Measurements from ENCODE around the gene CRYBA2. TPM values are rescaled to one million over a fixed set of nuclear protein-coding genes. Genes with fewer than 3 reads are reported as not detected.

CRYBA2 gene
- total RNA-seq, 1 donor from 2014 or later, result not detected

- ATAC-seq (peak; percentile 44), DNase-seq (no peak)
- intact Hi-C loops (cut with micrococcal nuclease), result no loop called here
Observed at GRCh38 chr2:219001577-219002394, 8.6 kb upstream of the CRYBA2 start.

DNA sequence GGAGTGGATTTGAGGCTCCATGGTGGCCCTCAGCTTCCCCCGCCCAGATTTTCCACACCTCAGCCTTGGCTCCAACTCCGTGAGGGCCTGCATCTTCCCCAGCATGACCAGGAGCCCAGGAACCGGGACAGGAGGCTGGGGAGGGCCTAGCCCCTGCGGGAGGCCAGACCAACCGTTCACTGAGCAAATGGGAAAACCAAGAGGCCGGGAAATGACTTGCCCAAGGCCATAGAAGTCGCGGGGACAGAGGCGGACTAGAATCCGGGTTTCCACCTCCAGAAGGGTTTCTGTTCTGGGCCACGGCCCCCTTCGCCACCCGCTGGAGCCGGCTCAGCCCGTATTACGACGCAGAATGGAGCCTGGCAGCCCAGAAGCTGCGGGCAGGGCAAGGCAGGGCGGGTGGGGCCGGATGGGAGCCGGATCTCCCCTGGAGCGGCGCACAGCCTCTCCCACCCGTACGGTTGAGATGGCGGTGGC, 7.9 kb upstream of the CRYBA2 start:
- intact Hi-C loops (cut with micrococcal nuclease), result no loop called here
- ATAC-seq (no peak), DNase-seq (no peak)

- no peak for ATAC-seq
- DNase-seq, result no peak
- intact Hi-C loops (cut with micrococcal nuclease), result no loop called here
Observed at GRCh38 chr2:219000569-219000960, 7.3 kb upstream of the CRYBA2 start.

GRCh38 chr2:218999881-219000568, 6.8 kb upstream of the CRYBA2 start:
- intact Hi-C loops (cut with micrococcal nuclease), result no loop called here
- no peak for ATAC-seq

DNA sequence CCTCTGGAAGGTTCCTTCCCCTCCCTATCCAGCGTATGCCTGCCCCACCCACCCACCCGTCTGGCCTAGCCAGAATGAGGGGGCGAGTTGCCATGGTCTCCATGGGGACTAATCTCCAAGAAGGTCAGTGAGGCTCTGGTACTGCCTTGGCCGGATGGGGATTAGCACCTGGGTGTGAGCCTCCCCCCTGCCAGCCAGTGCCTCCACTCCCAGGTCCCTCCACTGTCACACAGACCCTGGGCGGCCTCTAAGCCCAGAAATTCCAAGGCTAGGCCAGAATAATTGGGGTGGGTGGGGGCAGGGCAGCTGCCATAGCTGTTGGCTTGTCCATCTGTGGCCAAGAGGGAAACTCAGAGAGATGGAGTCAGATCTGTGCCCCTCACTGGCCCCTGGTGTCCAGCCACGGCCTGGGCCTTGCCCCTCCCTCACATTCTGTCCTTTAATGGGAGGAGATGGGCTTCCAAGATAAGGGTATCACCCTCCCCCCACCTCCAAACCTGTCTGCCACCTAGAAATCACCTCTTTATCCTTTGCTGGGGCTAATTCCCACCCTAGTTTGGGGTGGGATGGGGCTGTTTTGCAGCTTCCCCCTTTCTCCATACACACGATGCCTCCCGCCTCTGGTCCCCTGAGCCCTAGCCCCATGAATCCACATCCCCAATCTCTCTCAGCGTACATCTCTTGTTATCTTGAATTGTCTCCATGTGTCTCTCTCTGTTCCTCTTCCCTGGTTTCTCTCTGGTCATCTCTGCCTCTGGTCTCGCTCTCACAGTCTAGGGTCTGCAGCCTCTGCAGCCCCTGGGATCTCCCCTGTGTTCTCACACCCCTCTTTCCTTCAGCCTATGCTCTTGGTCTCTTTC, 6.0 kb upstream of the CRYBA2 start:
- intact Hi-C loops (cut with micrococcal nuclease), result no loop called here
- no peak for DNase-seq
- ATAC-seq, result no peak

More at GRCh38 chr2:218999881-219000568, 6.8 kb upstream of the CRYBA2 start:
- DNase-seq, result no peak

GRCh38 chr2:218998414-218999002, 5.3 kb upstream of the CRYBA2 start:
- intact Hi-C loops (cut with micrococcal nuclease), result no loop called here
- DNase-seq, result no peak
- ATAC-seq, result no peak

DNA sequence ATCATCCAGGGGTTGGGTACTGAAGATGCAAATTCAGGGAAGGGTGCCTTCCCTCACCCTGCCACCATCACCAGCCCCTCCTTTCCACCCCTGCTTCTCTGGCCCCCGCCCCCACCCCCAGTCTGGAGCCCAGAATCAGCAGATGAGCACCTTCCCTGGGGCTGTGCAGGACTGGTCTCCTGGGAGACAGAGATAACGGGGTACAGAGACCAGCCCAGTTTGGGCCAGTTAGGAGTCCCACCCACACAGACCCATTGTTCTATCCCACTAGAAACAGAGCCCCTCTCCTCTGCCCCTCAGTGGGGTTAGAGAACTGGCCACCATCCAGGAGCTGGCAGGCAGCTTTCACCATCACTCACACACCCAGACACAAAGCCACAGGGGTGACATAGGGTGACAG, 4.5 kb upstream of the CRYBA2 start:
- ATAC-seq (no peak), DNase-seq (no peak)
- intact Hi-C loops (cut with micrococcal nuclease), result no loop called here

DNA sequence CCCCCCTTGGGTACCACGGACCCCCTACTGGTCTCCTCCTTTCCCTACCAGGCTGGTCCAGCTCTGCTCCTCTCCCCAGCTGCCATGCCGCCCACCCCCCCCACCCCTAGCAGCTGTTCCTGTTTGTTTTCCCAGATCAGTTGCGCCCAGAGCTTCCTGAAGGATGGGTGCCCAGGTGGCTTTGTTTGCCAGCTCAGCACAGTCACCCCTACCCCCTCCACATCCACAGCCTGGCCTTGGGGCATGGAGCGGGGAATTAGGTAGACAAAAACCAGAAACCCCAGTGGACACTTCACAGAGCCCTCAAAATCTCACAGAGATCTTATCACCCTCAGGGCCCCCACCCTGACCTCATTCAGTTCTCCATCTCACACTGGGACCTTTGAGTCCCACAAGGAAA, 3.7 kb upstream of the CRYBA2 start:
- DNase-seq (no peak), ATAC-seq (no peak)
- intact Hi-C loops (cut with micrococcal nuclease), result no loop called here

GRCh38 chr2:218995972-218996711, 2.9 kb upstream of the CRYBA2 start:
- intact Hi-C loops (cut with micrococcal nuclease), result no loop called here
- peak; percentile 88 for DNase-seq

GRCh38 chr2:218995561-218995960, 2.3 kb upstream of the CRYBA2 start:
- ATAC-seq (no peak), DNase-seq (no peak)
- intact Hi-C loops (cut with micrococcal nuclease), result no loop called here

More at GRCh38 chr2:218995972-218996711, 2.9 kb upstream of the CRYBA2 start:
- peak; percentile 89 for ATAC-seq

- no peak for DNase-seq
- intact Hi-C loops (cut with micrococcal nuclease), result no loop called here
- ATAC-seq, result peak; percentile 12
Observed at GRCh38 chr2:218992703-218993344, 398 bp downstream of the CRYBA2 start.

DNA sequence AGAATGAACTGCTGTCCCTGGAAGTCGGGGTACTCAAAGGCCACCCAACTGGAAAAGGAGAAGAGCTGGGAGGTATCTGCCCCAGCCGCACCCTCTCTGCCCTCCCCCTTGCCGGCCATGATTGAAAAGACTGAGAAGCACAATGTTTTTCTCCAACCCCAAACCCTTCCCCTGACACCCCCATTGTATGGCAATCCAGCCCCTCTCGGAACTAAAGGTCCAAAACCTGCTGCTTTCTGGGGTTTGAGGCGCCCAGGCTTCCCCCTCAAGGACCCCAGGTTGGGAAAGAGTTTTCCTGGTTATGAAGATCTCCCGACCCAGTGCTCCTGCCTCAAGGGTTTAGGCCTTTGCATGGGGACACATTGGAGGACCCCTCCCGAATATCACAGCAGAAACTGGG, 1.0 kb downstream of the CRYBA2 start:
- DNase-seq, result no peak
- ATAC-seq, result no peak
- intact Hi-C loops (cut with micrococcal nuclease), result no loop called here

DNA sequence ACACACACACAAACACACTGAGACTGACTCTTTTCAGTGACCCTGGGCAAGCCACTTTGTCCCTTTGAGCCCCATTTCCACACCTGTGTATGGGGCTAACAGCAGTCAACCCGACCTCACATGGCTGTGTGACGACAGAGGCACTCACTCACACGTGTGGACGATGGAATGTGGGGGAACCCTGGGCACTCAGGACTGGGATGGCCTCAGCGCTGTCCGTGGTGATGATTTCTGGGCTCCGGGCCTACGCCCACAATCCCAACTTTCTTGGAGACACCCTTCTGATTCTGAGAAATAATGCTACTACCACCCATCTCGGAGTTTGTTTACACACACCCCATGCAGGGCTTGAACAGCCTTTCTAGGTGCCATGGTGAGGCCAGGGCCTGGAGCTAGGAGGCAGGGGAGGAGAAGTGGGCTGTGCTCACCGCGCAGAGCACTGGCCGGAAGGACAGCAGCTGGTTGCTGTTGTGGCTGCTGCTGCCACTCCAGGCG, 1.5 kb downstream of the CRYBA2 start:
- DNase-seq, result no peak
- intact Hi-C loops (cut with micrococcal nuclease), result no loop called here

DNA sequence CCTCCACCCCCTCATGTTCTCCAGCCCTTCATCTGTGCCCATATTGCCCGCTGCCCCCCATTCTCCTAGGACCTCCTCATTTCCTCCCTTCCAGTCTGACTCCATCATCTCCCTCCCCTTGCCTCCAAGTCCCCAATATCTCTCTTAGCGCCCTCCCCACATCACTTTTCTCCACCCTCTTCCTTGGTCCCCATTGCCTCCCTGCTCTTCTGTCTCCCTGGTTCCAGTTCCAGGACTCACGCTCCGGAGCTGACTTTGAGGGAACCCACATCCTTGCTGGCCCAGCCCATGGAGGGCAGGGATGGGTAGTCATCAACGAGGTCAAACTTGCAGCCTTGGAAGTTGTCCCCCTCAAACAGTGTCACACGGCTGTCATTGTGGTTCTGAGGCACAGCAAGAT, 2.6 kb downstream of the CRYBA2 start:
- intact Hi-C loops (cut with micrococcal nuclease), result no loop called here
- ATAC-seq (no peak), DNase-seq (no peak)

More for the DNA sequence above, 1.5 kb downstream of the CRYBA2 start:
- ATAC-seq, result no peak

- intact Hi-C loops (cut with micrococcal nuclease), result no loop called here
- no peak for ATAC-seq
Observed at GRCh38 chr2:218990052-218990451, 3.2 kb downstream of the CRYBA2 start.

DNA sequence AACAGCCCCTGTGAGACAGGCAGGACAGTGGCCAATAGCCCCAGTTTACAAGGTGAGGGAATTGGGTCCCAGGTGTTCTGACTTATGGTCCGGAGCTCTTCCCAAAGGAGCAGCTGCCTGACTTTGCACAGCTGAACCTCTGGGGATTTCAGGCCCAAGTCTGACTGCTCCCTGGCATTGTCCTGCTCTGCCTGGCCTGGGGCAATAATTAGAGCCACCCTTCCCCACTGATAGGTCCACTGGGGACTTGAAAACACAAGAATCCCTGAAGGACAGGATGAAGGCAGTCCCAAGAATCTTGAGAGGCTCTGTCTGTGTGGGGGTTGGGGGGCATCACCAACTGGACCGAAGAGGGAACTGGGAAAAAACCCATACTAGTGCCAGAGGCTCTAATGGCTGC, 4.6 kb downstream of the CRYBA2 start:
- ATAC-seq (no peak), DNase-seq (no peak)
- intact Hi-C loops (cut with micrococcal nuclease), result no loop called here

More at GRCh38 chr2:218990052-218990451, 3.2 kb downstream of the CRYBA2 start:
- DNase-seq, result no peak

DNA sequence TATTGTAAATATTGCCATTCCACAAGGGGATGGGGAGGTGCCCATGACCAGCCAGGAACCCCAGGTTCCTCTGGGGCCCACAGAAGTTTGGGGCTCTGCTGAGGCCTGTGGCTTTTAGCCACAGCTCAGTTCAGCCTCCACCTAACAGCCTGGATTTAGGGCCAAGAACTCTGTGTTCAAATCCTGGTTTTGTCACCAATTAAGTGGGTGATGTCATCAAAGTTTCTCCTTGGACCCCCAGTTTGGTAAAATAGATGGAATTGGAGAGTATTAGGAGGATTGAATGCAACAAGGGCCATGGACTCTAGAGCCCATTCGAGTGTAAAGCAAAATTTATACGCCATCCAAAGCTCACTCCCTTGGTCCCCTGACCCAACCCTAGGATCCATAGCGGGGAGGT, 5.1 kb downstream of the CRYBA2 start:
- DNase-seq, result no peak
- no peak for ATAC-seq
- intact Hi-C loops (cut with micrococcal nuclease), result no loop called here
